BE2C (cell line): Measurements from ENCODE around the gene SEPHS2.
"Not testable (repeated sequence)": the region's sequence is repeated elsewhere in the genome, so short reads cannot be mapped to it uniquely, and the experiment has no call there.

Experiments used
- DNase-seq: peaks from one replicate; pipeline ENCODE4 v3.0.0-alpha.2; 2020
- H3K27me3 ChIP-seq: fragments of 250-450 bp; sonication (Bioruptor Pico); 2 replicates; pipeline ENCODE4 v1.5.1; 2020; ENCODE audit warnings: mild to moderate bottlenecking
- H3K36me3 ChIP-seq: fragments of 250-450 bp; sonication (Bioruptor Pico); 2 replicates; pipeline ENCODE4 v1.5.1; 2020; ENCODE audit warnings: mild to moderate bottlenecking
- H3K4me1 ChIP-seq: fragments of 250-450 bp; sonication (Bioruptor Pico); 2 replicates; pipeline ENCODE4 v1.5.1; 2020
- H3K4me3 ChIP-seq: 2 replicates; pipeline ENCODE4 v1.5.1; 2011; ENCODE audit warnings: low read depth, low read length
- H3K9me3 ChIP-seq: fragments of 250-450 bp; sonication (Bioruptor Pico); 2 replicates; pipeline ENCODE4 v1.5.1; 2020
- CTCF ChIP-seq: IDR thresholded peaks from 2 replicates; pipeline ENCODE4 v1.5.1; 2012; ENCODE audit warnings: mild to moderate bottlenecking, low read depth, low read length

The SEPHS2 gene

GRCh38 chr16:30458561-30459394, 13.1 kb upstream of the SEPHS2 start:
- Histone ChIP-seq H3K4me3 (no peak overlapping the region), H3K36me3 (no peaks in the 10 kb centered on the region), H3K27me3 (no peaks in the 10 kb centered on the region), H3K9me3 (no peaks in the 10 kb centered on the region; the same call in 1 of the 2 replicates), H3K4me1 (no peaks in the 10 kb centered on the region)
- TF ChIP-seq CTCF, result no peak
- DNase-seq, result no peak

- H3K9me3 ChIP-seq, result no peaks in the 10 kb centered on the region
- no peak for DNase-seq
- H3K36me3 ChIP-seq, result no peaks in the 10 kb centered on the region
- H3K27me3 ChIP-seq, result no peaks in the 10 kb centered on the region
- no peak overlapping the region for H3K4me3 ChIP-seq
- H3K4me1 ChIP-seq, result peaks cover 4% of the 10 kb centered on the region; the same call in 1 of the 2 replicates
- no peak for TF ChIP-seq CTCF
These were observed 12.3 kb upstream of the SEPHS2 start for GRCh38 chr16:30457743-30458560.

- Histone ChIP-seq H3K4me1 (peaks cover 8% of the 10 kb centered on the region; the same call in 1 of the 2 replicates), H3K4me3 (no peak overlapping the region), H3K36me3 (no peaks in the 10 kb centered on the region), H3K9me3 (no peaks in the 10 kb centered on the region), H3K27me3 (no peaks in the 10 kb centered on the region)
- no peak for DNase-seq
- TF ChIP-seq CTCF, result no peak
These were observed 11.6 kb upstream of the SEPHS2 start for GRCh38 chr16:30457256-30457655.

GRCh38 chr16:30456302-30456701, 10.6 kb upstream of the SEPHS2 start:
- Histone ChIP-seq H3K4me3 (no peak overlapping the region), H3K9me3 (no peaks in the 10 kb centered on the region), H3K27me3 (no peaks in the 10 kb centered on the region), H3K36me3 (no peaks in the 10 kb centered on the region), H3K4me1 (peaks cover 8% of the 10 kb centered on the region; the same call in 1 of the 2 replicates)
- no peak for DNase-seq
- no peak for TF ChIP-seq CTCF

GRCh38 chr16:30452709-30453580, 7.3 kb upstream of the SEPHS2 start:
- not testable (repeated sequence) for H3K27me3 ChIP-seq, H3K4me3 ChIP-seq, H3K4me1 ChIP-seq, H3K36me3 ChIP-seq, H3K9me3 ChIP-seq, DNase-seq

GRCh38 chr16:30449116-30449435, 3.4 kb upstream of the SEPHS2 start:
- peaks cover 5% of the 10 kb centered on the region for H3K36me3 ChIP-seq
- DNase-seq, result no peak
- H3K4me1 ChIP-seq, result peaks cover 8% of the 10 kb centered on the region; the same call in 1 of the 2 replicates
- no peaks in the 10 kb centered on the region for H3K27me3 ChIP-seq
- H3K9me3 ChIP-seq, result no peaks in the 10 kb centered on the region
- H3K4me3 ChIP-seq, result no peak overlapping the region
- no peak for TF ChIP-seq CTCF
